GM21723 (cell line): ENCODE data around the gene TMEM175.
"Not testable (repeated sequence)": the region's sequence is repeated elsewhere in the genome, so short reads cannot be mapped to it uniquely, and the experiment has no call there.

Experiments
- ATAC-seq: cut with Tn5 transposase; IDR thresholded peaks from one replicate; pipeline ENCODE4 v1.9.1; 2021; ENCODE audit warnings: mild to moderate bottlenecking, moderate library complexity; ENCODE audit not compliant: unreplicated experiment

Gene TMEM175

GRCh38 chr4:914531-914930 is 17.7 kb upstream of the TMEM175 start:
- no peak for ATAC-seq

- no peak for ATAC-seq
Observed at GRCh38 chr4:915041-915474, 17.2 kb upstream of the TMEM175 start.

- no peak for ATAC-seq
Observed at GRCh38 chr4:915595-915994, 16.7 kb upstream of the TMEM175 start.

GRCh38 chr4:917466-917865 is 14.8 kb upstream of the TMEM175 start:
- no peak for ATAC-seq

- no peak for ATAC-seq
Observed at GRCh38 chr4:917992-918391, 14.3 kb upstream of the TMEM175 start.

GRCh38 chr4:918591-918990 is 13.7 kb upstream of the TMEM175 start:
- not testable (repeated sequence) for ATAC-seq

GRCh38 chr4:919004-919680 is 13.1 kb upstream of the TMEM175 start:
- not testable (repeated sequence) for ATAC-seq

- no peak for ATAC-seq
Observed at GRCh38 chr4:921830-922331, 10.4 kb upstream of the TMEM175 start.

- ATAC-seq, result no peak
Observed at GRCh38 chr4:924107-925096, 7.9 kb upstream of the TMEM175 start.

- no peak for ATAC-seq
Observed at GRCh38 chr4:925171-925570, 7.1 kb upstream of the TMEM175 start.

- ATAC-seq, result no peak
Observed at GRCh38 chr4:925771-926500, 6.3 kb upstream of the TMEM175 start.

GRCh38 chr4:926538-926937 is 5.7 kb upstream of the TMEM175 start:
- no peak for ATAC-seq

GRCh38 chr4:927566-927965 is 4.7 kb upstream of the TMEM175 start:
- ATAC-seq, result not testable (repeated sequence)

- ATAC-seq, result no peak
Observed at GRCh38 chr4:929096-929765, 3.0 kb upstream of the TMEM175 start.

- ATAC-seq, result no peak
Observed at GRCh38 chr4:930028-930551, 2.2 kb upstream of the TMEM175 start.

- no peak for ATAC-seq
Observed at GRCh38 chr4:930827-931193, 1.4 kb upstream of the TMEM175 start.

GRCh38 chr4:931194-931959 is 883 bp upstream of the TMEM175 start:
- peak; percentile 6 for ATAC-seq

- ATAC-seq, result peak; percentile 6
Observed at GRCh38 chr4:932713-933070, 432 bp downstream of the TMEM175 start.

GRCh38 chr4:939508-939907 is 7.2 kb downstream of the TMEM175 start:
- ATAC-seq, result not testable (repeated sequence)
